GM19324 (cell line): Measurements from ENCODE around the gene VGLL4.

ENCODE experiments used
- ATAC-seq: cut with Tn5 transposase; IDR thresholded peaks from one replicate; pipeline ENCODE4 v1.9.1; 2021; ENCODE audit warnings: mild to moderate bottlenecking, moderate library complexity; ENCODE audit not compliant: unreplicated experiment, low FRiP score

Gene VGLL4

GRCh38 chr3:11510356-11510755 lies 133.4 kb downstream of the VGLL4 start:
- no peak for ATAC-seq

- no peak for ATAC-seq
Observed at GRCh38 chr3:11510001-11510340, 133.7 kb downstream of the VGLL4 start.

- no peak for ATAC-seq
Observed at GRCh38 chr3:11509173-11510000, 134.3 kb downstream of the VGLL4 start.

- no peak for ATAC-seq
Observed at GRCh38 chr3:11508346-11509172, 135.2 kb downstream of the VGLL4 start.

- no peak for ATAC-seq
Observed at GRCh38 chr3:11507719-11508118, 136.0 kb downstream of the VGLL4 start.
